Motor neuron (in vitro differentiated cells): Measurements from ENCODE around the gene RBPJ. TPM values are rescaled to one million over a fixed set of nuclear protein-coding genes. Genes with fewer than 3 reads are reported as not detected.

Source experiments
- ATAC-seq, 8 experiments: fragments of 200-7000 bp; cut with Tn5 transposase; replicated peaks in 6 of 8; 2 replicates each; pipeline ENCODE4 v1.8.0; 2021; ENCODE audit warnings: mild to moderate bottlenecking in 8 of 8, moderate library complexity in 8 of 8
- H3K27ac ChIP-seq, 2 donors: fragments of 250-450 bp; sonication (Bioruptor Pico); 2 replicates each; pipeline ENCODE4 v1.9.0; 2021; ENCODE audit warnings: antibody characterized with exemption in 2 of 2, mild to moderate bottlenecking in 2 of 2, moderate library complexity in 1 of 2
- H3K4me1 ChIP-seq, 2 donors: fragments of 250-450 bp; sonication (Bioruptor Pico); replicated peaks in 1 of 2; 2 replicates each; pipeline ENCODE4 v1.6.1; 2021; ENCODE audit warnings: antibody characterized with exemption in 2 of 2, mild to moderate bottlenecking in 2 of 2, moderate library complexity in 1 of 2
- H3K4me3 ChIP-seq, 5 donors: fragments of 250-450 bp; sonication (Bioruptor Pico); 2 replicates each; pipeline ENCODE4 v1.9.0; 2021; ENCODE audit warnings: antibody characterized with exemption in 5 of 5, mild to moderate bottlenecking in 5 of 5, moderate library complexity in 4 of 5
- WGBS, 10 experiments: fragments of 450-650 bp; shearing (Covaris generic); methylation state at CpG; one replicate each; pipeline ENCODE4 v1.0.0; 2022; 5-methylcytosine and 5-hydroxymethylcytosine counted together
- in situ Hi-C, 9 experiments: fragments of 400-800 bp; cut with MboI; loops; one replicate each; pipeline ENCODE4 v1.15.0; 2021; ENCODE audit warnings: low sequenced_read_pairs in 9 of 9, low pct_unique_long_range_greater_than_20kb in 2 of 9; ENCODE audit not compliant: unreplicated experiment in 9 of 9
- total RNA-seq, 8 experiments: library from RNA; unstranded; fragments of 300-600 nt; gene quantifications; 2 replicates each; pipeline versions ENCODE4 v1.2.3 to v1.2.4, GENCODE V29; 2022

RBPJ gene
- total RNA-seq, 8 experiments from 2014 or later, result 41.2 to 80.6 (median 62.4) TPM

DNA sequence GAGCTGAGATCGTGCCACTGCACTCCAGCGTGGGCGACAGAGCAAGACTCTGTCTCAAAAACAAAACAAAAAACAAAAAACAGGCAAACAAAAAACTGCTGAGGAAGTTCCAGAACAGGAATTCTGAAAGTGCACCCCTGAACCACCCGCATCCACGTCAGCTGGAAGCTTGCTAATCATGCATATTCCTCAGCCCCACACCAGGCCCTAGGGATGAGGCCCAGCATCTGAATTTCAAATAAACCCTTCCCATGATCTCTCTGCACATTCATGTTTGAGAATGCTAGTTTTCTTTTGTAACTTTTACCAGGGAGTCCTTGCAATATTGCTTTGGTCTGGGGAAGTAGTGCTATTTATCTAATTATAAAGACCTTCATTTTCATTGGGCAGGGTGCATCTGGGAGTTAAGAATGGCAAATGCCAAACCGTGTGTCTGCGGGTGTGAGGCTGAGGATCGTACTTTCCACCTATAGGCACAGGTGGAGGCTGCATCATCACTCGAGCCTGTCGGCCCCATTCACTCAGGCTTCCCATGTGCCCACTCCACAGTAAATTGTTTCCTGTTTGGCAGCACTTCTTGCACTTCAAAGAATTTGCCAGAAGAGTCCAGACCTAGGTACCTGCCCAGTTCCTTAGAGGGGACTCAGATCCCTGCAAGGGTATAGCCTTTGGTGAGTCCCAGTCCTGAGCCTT, 145.9 kb downstream of the RBPJ start:
- H3K27ac ChIP-seq, result no peak overlapping the region
- WGBS, 10 experiments, result 60 to 97% (median 80%) methylated on average over 1 to 6 of the region's 10 CpGs; no CpG with 5 or more reads in 5 of the 10 experiments
- H3K4me3 ChIP-seq, result no peak overlapping the region
- in situ Hi-C loops, result loop anchor here in 3 of 9 experiments (25.0 kb wide), 2 partner anchors 246 to 546 kb away; no protein-coding TSS in a partner anchor
- peak in 2 of 8 experiments; percentile 74 to 91 for ATAC-seq
- H3K4me1 ChIP-seq, result peaks cover 0 to 6% of the 10 kb centered on the region in 2 donors

DNA sequence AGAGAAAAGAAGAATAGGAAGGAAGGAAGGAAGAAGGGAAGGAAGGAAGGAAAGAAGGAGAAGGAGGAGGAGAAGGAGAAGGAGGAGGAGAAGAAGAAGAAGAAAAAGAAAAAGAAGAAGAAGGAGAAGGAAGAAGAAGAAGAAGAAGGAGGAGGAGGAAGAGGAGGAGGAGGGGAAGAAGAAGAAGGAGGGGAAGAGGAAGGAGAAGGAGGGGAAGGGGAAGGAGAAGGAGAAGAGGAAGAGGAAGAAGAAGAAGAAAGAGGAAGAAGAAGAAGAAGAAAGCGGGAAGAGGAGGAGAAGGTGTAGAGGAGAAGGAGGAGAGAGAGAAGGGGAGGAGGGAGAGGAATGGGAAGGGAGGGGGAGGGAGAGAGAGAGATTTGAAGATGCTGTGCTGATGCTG, 146.9 kb downstream of the RBPJ start:
- Histone ChIP-seq H3K4me3 (no peak overlapping the region), H3K4me1 (peaks cover 0 to 6% of the 10 kb centered on the region in 2 donors), H3K27ac (no peak overlapping the region)
- ATAC-seq, result no peak
- in situ Hi-C loops, result loop anchor here in 3 of 9 experiments (25.0 kb wide), 2 partner anchors 245 to 545 kb away; no protein-coding TSS in a partner anchor
- WGBS, 10 experiments, result 0 to 100% (median 88%) methylated on average over 1 of the region's 1 CpG; no CpG with 5 or more reads in 5 of the 10 experiments

DNA sequence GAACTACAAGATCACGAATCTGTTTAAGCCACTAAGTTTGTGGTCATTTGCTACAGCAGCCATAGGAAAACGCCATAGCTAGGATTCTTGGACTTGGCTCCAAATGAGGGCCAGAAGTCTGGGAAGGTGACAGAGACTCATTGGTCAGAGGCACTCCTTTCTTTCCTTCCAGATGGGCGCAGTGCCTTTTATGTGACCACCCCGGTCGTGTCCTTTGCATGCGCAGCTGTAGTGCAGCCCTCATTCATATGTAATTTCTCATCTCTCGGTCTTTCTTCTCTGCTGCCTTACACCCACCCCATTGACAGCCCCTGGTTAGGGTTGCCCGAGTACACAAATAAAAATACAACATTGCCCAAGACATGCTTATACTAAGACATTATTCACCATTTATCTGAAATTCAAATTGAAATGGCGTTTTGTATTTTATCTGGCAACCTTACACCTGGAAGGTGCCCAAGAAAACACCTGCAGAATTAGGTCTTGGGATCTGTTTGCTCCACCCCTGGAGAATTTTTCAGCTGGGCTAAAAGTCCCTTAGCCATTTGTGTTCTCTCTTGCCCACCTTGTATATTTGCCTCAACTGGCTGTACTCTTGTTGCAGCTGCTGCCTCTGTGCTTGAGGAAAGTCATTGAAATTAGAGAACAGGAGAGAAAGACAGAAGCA, 147.6 kb downstream of the RBPJ start:
- Histone ChIP-seq H3K4me3 (no peak overlapping the region), H3K27ac (no peak overlapping the region), H3K4me1 (peaks cover 0 to 6% of the 10 kb centered on the region in 2 donors)
- WGBS, 10 experiments, result 0 to 83% (median 38%) methylated on average over 1 to 9 of the region's 9 CpGs; no CpG with 5 or more reads in 2 of the 10 experiments
- ATAC-seq, result peak in 4 of 8 experiments; percentile 13 to 56 (median 44)
- in situ Hi-C loops, result loop anchor here in 3 of 9 experiments (25.0 kb wide), 2 partner anchors 244 to 544 kb away; no protein-coding TSS in a partner anchor

DNA sequence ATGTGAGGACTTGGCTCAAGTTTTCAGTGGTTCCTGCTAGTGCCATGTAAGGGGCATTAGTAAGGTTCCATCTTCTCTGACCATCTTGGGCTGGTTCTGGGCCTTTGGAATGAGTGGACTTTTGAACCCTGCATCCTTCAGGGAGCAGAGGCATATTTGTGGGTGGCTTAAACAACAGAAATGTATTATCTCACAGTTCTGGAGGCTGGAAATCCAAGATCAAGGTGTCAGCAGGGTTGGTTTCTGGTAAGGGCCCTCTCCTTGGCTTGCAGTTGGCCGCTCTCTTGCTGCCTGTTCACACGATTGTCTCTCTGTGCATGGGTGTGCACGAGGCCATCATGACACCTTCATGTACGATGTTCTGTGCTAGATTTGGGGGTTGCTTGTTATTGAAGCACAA, 148.2 kb downstream of the RBPJ start:
- 33 to 80% (median 61%) methylated on average over 1 to 4 of the region's 4 CpGs; no CpG with 5 or more reads in 4 of the 10 experiments for whole genome bisulfite sequencing, 10 experiments
- no peak overlapping the region for H3K4me3 ChIP-seq
- peaks cover 0 to 6% of the 10 kb centered on the region in 2 donors for H3K4me1 ChIP-seq
- no peak for ATAC-seq
- in situ Hi-C loops, result loop anchor here in 3 of 9 experiments (25.0 kb wide), 2 partner anchors 243 to 543 kb away; no protein-coding TSS in a partner anchor
- H3K27ac ChIP-seq, result no peak overlapping the region

DNA sequence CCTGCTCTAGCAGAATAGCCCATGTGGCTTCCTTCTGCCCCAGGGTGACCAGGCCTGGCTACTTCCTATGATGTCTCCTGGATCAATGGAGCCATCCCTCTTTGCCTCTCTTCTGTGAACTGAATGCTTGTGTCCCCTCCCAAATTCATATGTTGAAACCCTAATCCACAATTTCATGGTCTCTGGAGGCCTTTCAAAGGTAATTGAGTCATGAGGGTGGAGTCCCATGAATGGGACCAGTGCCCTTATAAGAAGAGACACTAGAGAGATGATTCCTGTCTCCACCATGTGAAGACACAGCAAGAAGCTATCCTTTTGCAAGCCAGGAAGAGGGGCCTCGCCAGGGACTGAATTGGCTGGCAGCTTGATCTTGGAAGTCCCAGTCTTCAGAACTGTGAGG, 151.1 kb downstream of the RBPJ start:
- WGBS, 10 experiments, result 17 to 86% (median 67%) methylated on average over 1 of the region's 1 CpG; no CpG with 5 or more reads in 6 of the 10 experiments
- Histone ChIP-seq H3K27ac (no peak overlapping the region), H3K4me3 (no peak overlapping the region), H3K4me1 (peaks cover 0 to 6% of the 10 kb centered on the region in 2 donors)
- in situ Hi-C loops, result loop anchor here in 3 of 9 experiments (25.0 kb wide), 2 partner anchors 240 to 540 kb away; no protein-coding TSS in a partner anchor
- ATAC-seq, result peak in 2 of 8 experiments; percentile 83 to 84

DNA sequence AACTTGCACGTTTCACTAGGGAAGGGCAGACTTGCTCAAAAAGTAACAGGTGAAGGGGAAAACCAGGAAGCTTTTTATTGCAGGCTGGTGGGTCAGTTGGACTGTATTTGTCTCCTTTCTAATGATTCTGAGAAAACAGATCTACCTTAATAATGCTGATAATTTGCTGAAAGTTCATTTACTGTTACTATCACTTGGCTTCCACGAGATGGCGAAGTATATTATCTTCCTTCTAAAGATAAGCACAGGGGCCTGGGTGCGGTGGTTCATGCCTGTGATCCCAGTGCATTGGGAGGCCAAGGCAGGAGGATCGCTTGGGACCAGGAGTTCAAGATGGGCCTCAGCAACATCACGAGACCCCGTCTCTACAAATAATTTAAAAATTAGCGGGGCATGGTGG, 153.1 kb downstream of the RBPJ start:
- Histone ChIP-seq H3K27ac (no peak overlapping the region), H3K4me1 (no peaks in the 10 kb centered on the region), H3K4me3 (no peak overlapping the region)
- in situ Hi-C loops, result loop anchor here in 3 of 9 experiments (25.0 kb wide), 2 partner anchors 238 to 538 kb away; no protein-coding TSS in a partner anchor
- no peak for ATAC-seq
- WGBS, 10 experiments, result 73 to 94% (median 86%) methylated on average over 1 to 8 of the region's 8 CpGs; no CpG with 5 or more reads in 3 of the 10 experiments

DNA sequence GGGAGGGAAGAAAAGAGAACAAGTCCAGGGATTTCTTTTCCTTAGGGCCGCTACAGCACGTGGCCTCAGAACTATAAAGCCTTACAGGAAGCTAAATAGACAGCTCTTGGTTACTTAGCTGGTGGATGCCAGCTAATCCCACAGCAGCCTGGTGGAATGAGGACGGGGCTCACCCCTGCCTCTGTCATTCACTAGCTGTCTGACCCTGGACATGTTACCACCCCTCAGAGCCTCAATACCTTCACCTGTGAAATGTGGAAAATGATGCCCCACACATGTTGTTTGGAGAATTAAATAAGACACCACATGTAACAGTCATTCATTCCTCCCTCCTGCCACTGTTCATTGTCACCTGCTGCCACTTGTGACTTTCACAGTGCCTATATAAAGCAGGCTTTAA, 153.7 kb downstream of the RBPJ start:
- H3K4me1 ChIP-seq, result peaks cover 0 to 2% of the 10 kb centered on the region in 2 donors
- ATAC-seq, result no peak

DNA sequence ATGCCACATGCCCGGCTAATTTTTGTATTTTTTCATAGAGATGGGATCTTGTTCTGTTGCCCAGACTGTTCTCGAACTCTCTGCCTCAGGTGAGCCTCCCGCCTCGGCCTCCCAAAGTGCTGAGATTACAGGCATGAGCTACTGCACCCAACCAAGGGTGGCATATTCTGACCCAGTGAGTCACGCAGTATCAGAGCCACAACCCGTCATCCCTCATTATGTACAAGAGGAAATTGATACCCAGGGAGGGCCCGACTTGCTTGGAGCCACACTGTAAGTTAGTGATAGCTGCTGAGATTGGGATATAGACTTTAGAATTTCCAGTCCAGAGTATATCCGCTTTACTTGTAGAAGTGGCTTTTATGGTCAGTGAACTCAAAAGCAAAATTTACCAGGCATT, 154.9 kb downstream of the RBPJ start:
- in situ Hi-C loops, result no loop called here
- H3K27ac ChIP-seq, result no peak overlapping the region
- H3K4me1 ChIP-seq, result peaks cover 0 to 4% of the 10 kb centered on the region in 2 donors
- no peak for ATAC-seq
- 47 to 95% (median 79%) methylated on average over 2 to 8 of the region's 8 CpGs; no CpG with 5 or more reads in 4 of the 10 experiments for WGBS, 10 experiments
- H3K4me3 ChIP-seq, result no peak overlapping the region

More for the DNA sequence above, 153.7 kb downstream of the RBPJ start:
- no peak overlapping the region for H3K4me3 ChIP-seq
- no peak overlapping the region for H3K27ac ChIP-seq
- in situ Hi-C loops, result loop anchor here in 3 of 9 experiments (25.0 kb wide), 2 partner anchors 238 to 538 kb away; no protein-coding TSS in a partner anchor
- 57 to 67% (median 63%) methylated on average over 1 of the region's 3 CpGs; no CpG with 5 or more reads in 6 of the 10 experiments for WGBS, 10 experiments

DNA sequence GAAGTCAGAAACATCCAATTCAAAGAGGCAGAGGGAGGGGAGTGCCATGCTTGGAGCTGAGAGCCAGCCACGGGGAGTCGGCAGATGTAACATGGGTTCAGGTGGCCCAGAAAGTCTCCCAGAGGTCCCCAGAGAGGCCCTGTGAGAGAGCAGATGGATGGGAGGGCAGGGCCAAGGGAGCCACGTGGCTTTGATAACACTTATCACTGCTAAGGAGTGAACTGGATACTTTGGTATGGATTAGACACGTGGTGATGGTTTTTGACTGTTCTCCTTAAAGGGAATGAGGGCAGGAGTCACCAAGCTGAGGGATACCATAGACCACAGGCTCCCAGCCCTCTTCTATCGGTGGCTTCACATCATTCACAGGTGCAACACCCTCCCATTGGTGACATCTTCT, 155.7 kb downstream of the RBPJ start:
- no peak overlapping the region for H3K4me3 ChIP-seq
- H3K27ac ChIP-seq, result no peak overlapping the region
- WGBS, 10 experiments, result 39 to 87% (median 80%) methylated on average over 2 to 5 of the region's 5 CpGs; no CpG with 5 or more reads in 5 of the 10 experiments
- in situ Hi-C loops, result no loop called here
- H3K4me1 ChIP-seq, result peaks cover 0 to 4% of the 10 kb centered on the region in 2 donors
- no peak for ATAC-seq

DNA sequence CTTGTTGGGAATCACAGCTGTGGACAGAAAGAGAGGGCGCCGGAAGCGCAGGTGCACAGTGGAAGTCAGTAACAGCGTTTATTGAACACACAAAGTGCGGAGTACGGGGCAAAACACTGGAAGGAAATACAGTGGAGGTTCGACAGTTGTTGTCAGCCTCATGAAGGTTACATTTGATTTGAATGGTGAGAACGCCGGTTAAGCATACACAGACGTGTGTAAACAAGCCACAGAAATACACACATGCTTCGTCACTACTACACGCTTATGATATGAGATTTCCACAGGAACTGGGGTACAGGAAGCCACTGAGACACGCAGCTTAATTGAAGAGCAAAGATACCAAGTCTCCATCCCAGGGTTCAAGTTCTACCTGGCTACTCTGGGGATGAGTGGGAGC, 157.5 kb downstream of the RBPJ start:
- 54 to 100% (median 92%) methylated on average over 1 to 9 of the region's 13 CpGs; no CpG with 5 or more reads in 1 of the 10 experiments for WGBS, 10 experiments
- in situ Hi-C loops, result no loop called here
- no peak for ATAC-seq

DNA sequence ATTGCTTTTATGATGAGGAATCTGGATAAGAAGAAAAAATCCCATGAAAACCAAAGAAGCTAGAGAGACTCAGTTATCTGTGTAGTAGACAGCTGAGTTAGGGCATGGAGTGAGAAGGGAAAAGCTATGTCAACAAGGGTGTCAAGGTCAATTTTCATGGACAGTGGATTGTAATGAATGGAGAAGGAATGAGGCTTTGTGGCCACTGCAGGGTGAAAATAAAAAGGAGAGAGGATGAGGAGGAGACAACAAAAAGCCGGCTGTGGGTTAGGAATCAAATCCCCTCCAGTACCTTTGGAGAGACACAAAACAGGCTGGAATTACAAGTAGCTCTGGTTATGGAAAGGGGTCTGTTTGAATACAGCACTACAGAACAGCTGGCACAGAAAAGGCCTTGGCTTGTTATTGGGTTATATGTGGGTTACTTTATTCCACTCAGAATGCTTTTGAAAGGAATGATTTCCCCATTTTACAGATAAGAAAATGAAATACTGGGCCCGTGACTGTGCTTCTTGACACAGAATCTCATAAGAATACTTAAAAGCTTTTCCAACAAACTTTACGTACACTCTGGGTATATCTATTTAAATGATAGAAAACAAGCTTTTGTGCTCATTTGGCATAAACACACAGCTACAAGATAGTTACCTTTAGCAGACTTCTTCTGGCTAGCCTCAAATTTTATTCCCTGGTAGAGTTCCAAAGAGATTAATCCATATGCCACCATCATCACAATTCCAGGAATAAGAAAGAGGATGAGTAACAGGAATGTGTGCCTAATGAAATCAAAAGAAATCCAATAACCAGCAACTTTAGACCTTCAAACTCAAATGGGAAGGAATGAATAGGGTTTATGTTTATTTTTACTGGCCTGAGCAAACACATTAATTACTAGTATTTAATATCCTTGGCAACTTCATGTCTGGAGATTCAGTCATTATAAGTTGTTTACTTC, 162.0 kb downstream of the RBPJ start:
- no peak overlapping the region for H3K4me3 ChIP-seq
- 28 to 93% (median 80%) methylated on average over 1 to 3 of the region's 3 CpGs; no CpG with 5 or more reads in 2 of the 10 experiments for WGBS, 10 experiments
- no peak overlapping the region for H3K27ac ChIP-seq
- in situ Hi-C loops, result no loop called here
- H3K4me1 ChIP-seq, result peaks cover 13 to 17% of the 10 kb centered on the region in 2 donors
- ATAC-seq, result no peak

More for the DNA sequence above, 157.5 kb downstream of the RBPJ start:
- Histone ChIP-seq H3K4me3 (no peak overlapping the region), H3K27ac (no peak overlapping the region), H3K4me1 (peaks cover 0 to 9% of the 10 kb centered on the region in 2 donors)

DNA sequence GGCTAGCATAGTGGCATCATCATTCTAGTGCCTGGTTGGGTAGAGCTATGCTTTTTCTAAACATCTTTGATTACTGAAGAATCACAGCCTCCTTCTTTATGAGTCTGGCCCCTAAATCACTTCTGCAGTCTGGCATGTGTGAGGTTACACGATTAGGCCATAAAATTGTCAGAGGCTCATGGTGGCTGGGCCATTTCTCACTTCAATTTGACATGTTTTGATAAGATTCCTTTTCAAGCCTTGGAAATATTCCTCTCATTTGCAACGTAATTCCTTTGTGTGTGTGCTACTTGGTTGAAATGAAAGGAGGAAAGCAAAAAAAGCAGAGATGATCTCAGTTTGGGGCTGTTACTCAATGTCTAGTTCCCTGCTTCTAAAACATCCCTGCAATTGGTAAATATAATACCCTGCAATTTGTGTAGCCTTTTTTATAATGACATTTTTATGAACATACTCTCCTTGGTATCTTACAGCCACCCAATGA, 163.3 kb downstream of the RBPJ start:
- H3K4me3 ChIP-seq, result no peak overlapping the region
- peak overlapping the region; percentile 1 to 63 for H3K27ac ChIP-seq
- peaks cover 13 to 17% of the 10 kb centered on the region in 2 donors for H3K4me1 ChIP-seq
- WGBS, 10 experiments, result 0 to 17% (median 5%) methylated on average over 1 to 2 of the region's 2 CpGs; no CpG with 5 or more reads in 4 of the 10 experiments
- ATAC-seq, result peak in 5 of 8 experiments; percentile 64 to 92 (median 91)
- in situ Hi-C loops, result no loop called here
